Parathyroid adenoma (tissue), 2 donors: ENCODE results near the gene APOBEC2.

Experiments
- H2AFZ ChIP-seq: fragments of 300-600 bp; sonication (generic); one replicate; pipeline ENCODE4 v1.7.0; 2017; ENCODE audit warnings: antibody characterized with exemption, mild to moderate bottlenecking
- H3K27ac ChIP-seq: fragments of 300-600 bp; sonication (generic); one replicate; pipeline ENCODE4 v1.7.0; 2017
- H3K27me3 ChIP-seq: fragments of 300-600 bp; sonication (generic); one replicate; pipeline ENCODE4 v1.7.0; 2017; ENCODE audit warnings: low read length; ENCODE audit not compliant: control insufficient read depth, insufficient read depth
- H3K36me3 ChIP-seq: fragments of 300-600 bp; sonication (generic); one replicate; pipeline ENCODE4 v1.7.0; 2017; ENCODE audit warnings: low read length; ENCODE audit not compliant: control insufficient read depth, insufficient read depth
- H3K4me1 ChIP-seq: fragments of 300-600 bp; sonication (generic); one replicate; pipeline ENCODE4 v1.7.0; 2017; ENCODE audit warnings: control low read depth
- H3K4me2 ChIP-seq: fragments of 300-600 bp; sonication (generic); one replicate; pipeline ENCODE4 v1.7.0; 2017; ENCODE audit warnings: low read length
- H3K4me3 ChIP-seq: fragments of 300-600 bp; sonication (generic); one replicate; pipeline ENCODE4 v1.7.0; 2017; ENCODE audit warnings: low read depth, low read length
- H3K79me2 ChIP-seq: fragments of 300-600 bp; sonication (generic); one replicate; pipeline ENCODE4 v1.7.0; 2017; ENCODE audit warnings: control low read depth
- H3K9ac ChIP-seq: fragments of 300-600 bp; sonication (generic); one replicate; pipeline ENCODE4 v1.7.0; 2017; ENCODE audit warnings: mild to moderate bottlenecking
- H3K9me3 ChIP-seq: fragments of 300-600 bp; sonication (generic); one replicate; pipeline ENCODE4 v1.7.0; 2017; ENCODE audit warnings: low read length; ENCODE audit not compliant: control insufficient read depth
- TF ChIP-seq, protein P1 (sequence below): fragments of 300-600 bp; sonication (generic); IDR thresholded peaks from one replicate; pipeline ENCODE4 v1.7.0; 2017; ENCODE audit warnings: antibody characterized with exemption, mild to moderate bottlenecking
- donor health status: primary hyperparathyroidism.

The APOBEC2 gene

DNA sequence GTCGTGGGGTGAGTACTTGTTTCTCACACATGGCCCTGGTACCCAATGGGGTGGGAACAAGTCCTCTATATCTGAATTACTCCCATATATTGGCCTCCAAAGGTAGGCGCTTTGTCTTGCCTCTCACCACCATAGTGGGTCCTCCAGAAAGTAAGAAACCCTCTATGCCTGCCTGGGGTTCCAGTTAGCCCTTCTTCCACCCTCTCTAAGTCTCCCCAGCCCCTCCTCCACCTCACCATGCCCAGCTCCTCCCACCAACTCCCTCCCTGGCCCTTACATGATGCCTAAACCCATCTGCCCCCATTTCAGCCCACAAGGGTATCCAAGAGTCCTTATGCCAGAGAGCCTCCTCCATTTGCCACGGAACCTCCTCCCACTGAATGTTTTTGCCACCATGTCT lies 9.9 kb upstream of the APOBEC2 start:
- H3K27me3 ChIP-seq = no peaks in the 10 kb centered on the region
- no peak overlapping the region for H3K4me2 ChIP-seq
- H3K9me3 ChIP-seq = no peaks in the 10 kb centered on the region
- no peak overlapping the region for H3K9ac ChIP-seq
- no peaks in the 10 kb centered on the region for H3K79me2 ChIP-seq
- no peak overlapping the region for H2AFZ ChIP-seq
- H3K36me3 ChIP-seq = no peaks in the 10 kb centered on the region
- H3K4me3 ChIP-seq = no peak overlapping the region
- H3K4me1 ChIP-seq = no peaks in the 10 kb centered on the region
- TF ChIP-seq, protein P1, sequence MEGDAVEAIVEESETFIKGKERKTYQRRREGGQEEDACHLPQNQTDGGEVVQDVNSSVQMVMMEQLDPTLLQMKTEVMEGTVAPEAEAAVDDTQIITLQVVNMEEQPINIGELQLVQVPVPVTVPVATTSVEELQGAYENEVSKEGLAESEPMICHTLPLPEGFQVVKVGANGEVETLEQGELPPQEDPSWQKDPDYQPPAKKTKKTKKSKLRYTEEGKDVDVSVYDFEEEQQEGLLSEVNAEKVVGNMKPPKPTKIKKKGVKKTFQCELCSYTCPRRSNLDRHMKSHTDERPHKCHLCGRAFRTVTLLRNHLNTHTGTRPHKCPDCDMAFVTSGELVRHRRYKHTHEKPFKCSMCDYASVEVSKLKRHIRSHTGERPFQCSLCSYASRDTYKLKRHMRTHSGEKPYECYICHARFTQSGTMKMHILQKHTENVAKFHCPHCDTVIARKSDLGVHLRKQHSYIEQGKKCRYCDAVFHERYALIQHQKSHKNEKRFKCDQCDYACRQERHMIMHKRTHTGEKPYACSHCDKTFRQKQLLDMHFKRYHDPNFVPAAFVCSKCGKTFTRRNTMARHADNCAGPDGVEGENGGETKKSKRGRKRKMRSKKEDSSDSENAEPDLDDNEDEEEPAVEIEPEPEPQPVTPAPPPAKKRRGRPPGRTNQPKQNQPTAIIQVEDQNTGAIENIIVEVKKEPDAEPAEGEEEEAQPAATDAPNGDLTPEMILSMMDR = no peak
- H3K27ac ChIP-seq = no peak overlapping the region

DNA sequence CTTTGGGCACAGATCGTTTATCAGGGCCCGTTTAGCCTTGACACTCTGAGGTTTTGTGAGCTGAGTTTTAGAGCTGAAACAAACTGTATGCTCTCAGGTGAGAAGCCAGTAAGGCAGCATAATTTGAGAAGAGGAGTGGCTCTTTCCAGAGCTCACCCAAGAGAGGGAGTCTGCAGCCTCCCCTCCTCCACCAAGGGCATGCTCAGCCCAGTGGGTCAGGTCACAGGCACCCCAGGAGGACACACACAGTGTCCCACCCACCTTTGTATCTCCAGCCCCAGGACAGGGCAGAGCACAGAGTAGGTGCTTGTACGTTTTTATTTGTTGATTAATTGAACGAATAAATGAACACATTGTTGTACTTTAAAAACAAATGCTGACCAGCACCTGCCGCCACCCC lies 7.3 kb upstream of the APOBEC2 start:
- Histone ChIP-seq H3K4me1 (no peaks in the 10 kb centered on the region), H2AFZ (no peak overlapping the region), H3K79me2 (no peaks in the 10 kb centered on the region), H3K27ac (no peak overlapping the region), H3K9me3 (no peaks in the 10 kb centered on the region), H3K4me3 (no peak overlapping the region), H3K36me3 (no peaks in the 10 kb centered on the region), H3K9ac (no peak overlapping the region), H3K27me3 (no peaks in the 10 kb centered on the region), H3K4me2 (no peak overlapping the region)
- TF ChIP-seq, protein P1 = no peak

DNA sequence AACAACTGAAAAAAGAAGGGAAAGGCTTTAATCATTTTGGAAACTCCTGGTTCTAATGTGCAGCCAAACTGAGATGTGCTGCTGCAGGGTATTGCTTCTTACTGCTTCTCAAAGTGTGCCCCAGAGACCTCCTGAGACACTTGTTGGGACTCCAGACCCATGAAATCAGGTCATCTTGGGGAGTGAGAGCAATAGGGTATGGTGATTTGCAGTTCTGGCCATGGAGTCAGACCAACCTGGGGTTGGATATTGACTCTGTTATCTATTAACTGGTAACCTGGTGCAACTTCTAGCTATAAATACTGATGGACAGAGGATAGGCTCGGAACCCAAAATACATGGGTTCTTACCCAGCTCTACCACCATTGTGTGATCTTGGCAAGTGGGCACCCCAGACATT lies 6.9 kb upstream of the APOBEC2 start:
- H2AFZ ChIP-seq = no peak overlapping the region
- no peak overlapping the region for H3K4me2 ChIP-seq
- H3K9me3 ChIP-seq = no peaks in the 10 kb centered on the region
- no peaks in the 10 kb centered on the region for H3K27me3 ChIP-seq
- no peak overlapping the region for H3K27ac ChIP-seq
- H3K4me1 ChIP-seq = no peaks in the 10 kb centered on the region
- H3K79me2 ChIP-seq = no peaks in the 10 kb centered on the region
- no peak overlapping the region for H3K9ac ChIP-seq
- H3K4me3 ChIP-seq = no peak overlapping the region
- H3K36me3 ChIP-seq = no peaks in the 10 kb centered on the region
- TF ChIP-seq, protein P1 = no peak

DNA sequence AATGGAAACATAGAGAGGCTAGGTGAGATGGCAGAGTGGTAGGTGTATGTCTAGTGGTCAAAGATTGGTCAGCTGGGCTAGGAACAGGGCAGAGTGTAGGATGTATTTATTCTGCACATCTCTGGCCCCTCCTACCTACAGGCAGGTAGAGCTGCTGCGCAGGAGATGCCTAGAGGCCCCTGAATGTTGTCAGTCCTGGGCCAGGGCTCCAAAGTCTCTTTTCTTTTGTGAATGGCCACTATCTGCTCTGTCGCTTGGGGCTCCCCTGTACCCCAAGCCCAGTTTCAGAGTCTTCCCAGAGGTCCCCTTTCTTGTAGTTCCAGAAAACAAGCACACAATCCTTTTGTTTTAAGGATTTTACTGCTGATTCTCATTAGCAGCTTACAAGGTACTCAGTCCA lies 5.7 kb upstream of the APOBEC2 start:
- H3K27me3 ChIP-seq = no peaks in the 10 kb centered on the region
- H3K27ac ChIP-seq = no peak overlapping the region
- H3K36me3 ChIP-seq = no peaks in the 10 kb centered on the region
- H3K4me2 ChIP-seq = no peak overlapping the region
- no peaks in the 10 kb centered on the region for H3K9me3 ChIP-seq
- TF ChIP-seq, protein P1 = no peak
- no peak overlapping the region for H2AFZ ChIP-seq
- H3K79me2 ChIP-seq = no peaks in the 10 kb centered on the region
- H3K9ac ChIP-seq = no peak overlapping the region
- no peaks in the 10 kb centered on the region for H3K4me1 ChIP-seq
- no peak overlapping the region for H3K4me3 ChIP-seq
